ENCODE results near the gene BUD13. TPM values are rescaled to one million over a fixed set of nuclear protein-coding genes. Genes with fewer than 3 reads are reported as not detected.
A peak's percentile ranks its signal among the peaks of the same experiment; 100 is the strongest.

The BUD13 gene
- total and polyA plus RNA-seq, 10 donors = 12.3 to 20.3 (median 16.3) TPM

GRCh38 chr11:116790167-116791001 lies 17.6 kb upstream of the BUD13 start:
- Histone ChIP-seq H3K4me3 (no peak overlapping the region), H3K27me3 (replicated peaks in 1 of 7) (peaks cover 0 to 19% (median 0%) of the 10 kb centered on the region in 7 donors), H3K4me1 (peaks cover 14 to 47% (median 35%) of the 10 kb centered on the region in 6 donors), H3K27ac (no peak overlapping the region), H3K36me3 (peaks cover 0 to 15% (median 9%) of the 10 kb centered on the region in 6 donors), H3K9me3 (no peaks in the 10 kb centered on the region)
- intact Hi-C loops (cut with DNase I; ENCODE audit: low total_unique reads) = loop anchor here (2.0 kb wide), 1 partner anchor 316 kb away; no protein-coding TSS in a partner anchor
- 87 to 93% (median 87%) methylated on average over 28 to 53 of the region's 53 CpGs for WGBS, 5 donors
- DNase-seq = peak; percentile 80
- TF ChIP-seq POLR2A (IDR thresholded peaks at IDR 0.05) = no peak
- TF ChIP-seq POLR2AphosphoS5 (IDR thresholded peaks at IDR 0.05) = no peak
- TF ChIP-seq CTCF (IDR thresholded peaks at IDR 0.05 in 8 of 11, conservative IDR thresholded peaks at IDR 0.05 in 3 of 11) = no peak

- intact Hi-C loops (cut with DNase I; ENCODE audit: low total_unique reads) = no loop called here
- 82 to 94% (median 86%) methylated on average over 4 of the region's 4 CpGs for WGBS, 5 donors
- Histone ChIP-seq H3K9me3 (no peaks in the 10 kb centered on the region), H3K36me3 (peaks cover 0 to 29% (median 23%) of the 10 kb centered on the region in 6 donors), H3K27ac (no peak overlapping the region), H3K27me3 (replicated peaks in 1 of 7) (peaks cover 0 to 19% (median 0%) of the 10 kb centered on the region in 7 donors), H3K4me1 (peaks cover 14 to 50% (median 35%) of the 10 kb centered on the region in 6 donors), H3K4me3 (peak overlapping the region in 1 of 8 donors; percentile 97)
- TF ChIP-seq CTCF (IDR thresholded peaks at IDR 0.05 in 8 of 11, conservative IDR thresholded peaks at IDR 0.05 in 3 of 11) (no peak), POLR2AphosphoS5 (IDR thresholded peaks at IDR 0.05) (no peak), POLR2A (IDR thresholded peaks at IDR 0.05) (no peak)
- no peak for DNase-seq
Observed at GRCh38 chr11:116788975-116789374, 16.2 kb upstream of the BUD13 start.

- no peaks in the 10 kb centered on the region for H3K9me3 ChIP-seq
- no peak for DNase-seq
- H3K27ac ChIP-seq = peak overlapping the region in 7 of 8 donors; percentile 66 to 92 (median 89)
- peak overlapping the region in 7 of 8 donors; percentile 86 to 99 (median 96) for H3K4me3 ChIP-seq
- WGBS, 5 donors = 56 to 75% (median 64%) methylated on average over 4 of the region's 4 CpGs
- peaks cover 0 to 19% (median 0%) of the 10 kb centered on the region in 7 donors for H3K27me3 ChIP-seq (replicated peaks in 1 of 7)
- H3K4me1 ChIP-seq = peaks cover 14 to 50% (median 35%) of the 10 kb centered on the region in 6 donors
- TF ChIP-seq POLR2A (IDR thresholded peaks at IDR 0.05) (no peak), CTCF (IDR thresholded peaks at IDR 0.05 in 8 of 11, conservative IDR thresholded peaks at IDR 0.05 in 3 of 11) (no peak), POLR2AphosphoS5 (IDR thresholded peaks at IDR 0.05) (no peak)
- H3K36me3 ChIP-seq = peaks cover 0 to 33% (median 27%) of the 10 kb centered on the region in 6 donors
- intact Hi-C loops (cut with DNase I; ENCODE audit: low total_unique reads) = no loop called here
Observed at GRCh38 chr11:116788534-116788933, 15.7 kb upstream of the BUD13 start.
